ENCODE results near the gene SPACA7. TPM values are rescaled to one million over a fixed set of nuclear protein-coding genes. Genes with fewer than 3 reads are reported as not detected.
"Not testable (repeated sequence)": the region's sequence is repeated elsewhere in the genome, so short reads cannot be mapped to it uniquely, and the experiment has no call there.

SPACA7 gene
- total RNA-seq, 1 experiment from 2014 or later, result not detected

DNA sequence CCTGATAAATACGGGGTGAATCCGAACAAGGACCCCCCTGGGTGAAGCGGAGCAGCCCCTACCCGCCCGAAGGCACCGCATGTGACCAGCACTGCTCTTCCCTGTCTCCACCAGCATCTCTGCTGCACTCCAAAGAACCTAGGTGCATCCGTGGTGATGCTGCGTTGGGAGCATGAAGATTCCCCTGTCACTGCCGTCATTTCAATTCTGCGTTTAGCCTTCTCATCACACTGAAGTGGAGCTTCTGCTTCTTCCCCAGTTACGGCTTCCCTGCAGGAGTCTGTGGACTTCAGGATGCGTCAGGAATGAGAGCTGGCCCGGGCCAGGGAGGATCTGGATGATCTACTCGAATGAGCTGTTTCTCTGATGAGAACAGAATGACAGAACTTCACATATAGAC is 47.9 kb downstream of the SPACA7 start:
- no peak for DNase-seq (ENCODE audit: low read depth)

DNA sequence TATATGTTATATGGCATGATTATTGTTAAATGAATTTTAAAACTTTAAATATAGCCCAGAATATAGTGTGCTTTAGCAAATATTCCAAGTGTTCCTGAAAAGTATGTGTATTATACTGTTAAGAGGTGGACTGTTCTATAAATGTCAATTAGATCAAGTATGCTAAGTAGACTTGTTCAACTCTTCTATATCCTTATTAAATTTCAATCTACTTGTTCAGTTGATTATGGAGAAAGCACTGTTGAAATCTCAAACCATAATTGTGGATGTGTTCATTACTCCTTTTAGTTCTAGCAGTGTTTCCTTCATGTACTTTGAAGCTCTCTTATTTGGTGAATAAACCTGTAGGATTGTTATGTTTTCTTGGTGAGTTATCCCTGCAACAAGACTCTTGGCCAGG is 52.5 kb downstream of the SPACA7 start:
- DNase-seq (ENCODE audit: low read depth), result no peak

DNA sequence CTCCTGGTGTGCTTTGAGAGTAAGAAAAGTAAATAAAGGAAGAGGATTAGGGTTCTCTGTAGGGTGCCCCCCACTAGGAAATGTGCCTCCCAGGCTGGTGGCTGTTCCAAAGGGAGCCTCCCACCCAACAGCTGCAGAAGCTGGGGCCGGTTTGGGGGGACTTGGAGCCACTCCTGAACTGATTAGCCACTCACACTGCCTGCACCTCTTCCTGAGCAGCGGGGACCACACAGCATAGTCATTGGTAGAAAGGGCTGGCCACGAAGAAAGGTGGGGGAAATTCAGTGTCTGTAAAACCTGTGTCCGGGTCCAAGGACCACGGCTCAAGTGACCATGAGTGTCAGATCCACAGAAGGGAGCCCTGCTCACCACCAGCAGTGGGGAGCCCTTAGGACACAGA is 55.6 kb downstream of the SPACA7 start:
- no peak for DNase-seq (ENCODE audit: low read depth)

DNA sequence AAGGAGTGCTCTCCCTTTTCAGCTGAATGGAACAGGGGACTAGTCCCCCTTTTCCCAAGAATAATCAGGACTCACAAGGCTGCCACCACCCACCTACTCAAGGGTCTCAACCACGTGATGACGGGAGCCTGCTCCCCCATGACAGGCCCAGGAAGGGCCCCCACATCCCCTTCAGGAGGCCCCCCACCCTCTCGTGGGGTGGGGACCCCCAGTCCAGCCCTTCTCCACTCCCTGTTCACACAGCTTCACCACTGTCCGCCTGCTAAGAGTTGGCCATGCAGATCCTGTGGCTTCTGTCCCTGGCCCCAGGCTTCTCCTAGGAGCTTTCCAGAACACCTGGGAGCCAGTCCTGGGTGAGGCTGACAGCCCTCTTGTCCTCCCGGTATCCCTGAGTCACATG is 56.6 kb downstream of the SPACA7 start:
- not testable (repeated sequence) for DNase-seq (ENCODE audit: low read depth)

DNA sequence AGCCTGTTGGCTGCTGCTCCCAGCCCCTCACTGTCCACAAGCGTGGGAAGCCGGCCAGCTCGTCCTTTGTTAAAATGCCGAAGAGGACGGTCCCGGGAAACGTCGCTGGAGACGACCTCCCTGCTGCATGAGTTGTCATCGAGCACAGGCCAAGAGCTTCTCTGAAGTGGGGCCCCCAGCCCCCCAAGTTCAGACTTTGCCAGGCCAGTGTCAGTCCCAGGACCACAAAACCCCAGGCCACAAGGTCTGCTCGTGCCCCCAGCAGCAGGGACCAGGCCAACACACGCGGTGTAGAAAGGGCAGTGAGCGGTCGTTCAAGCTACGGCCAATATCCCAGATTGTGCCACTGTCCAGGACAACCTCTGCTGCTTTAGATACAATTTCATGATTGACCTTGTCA is 57.4 kb downstream of the SPACA7 start:
- not testable (repeated sequence) for DNase-seq (ENCODE audit: low read depth)

DNA sequence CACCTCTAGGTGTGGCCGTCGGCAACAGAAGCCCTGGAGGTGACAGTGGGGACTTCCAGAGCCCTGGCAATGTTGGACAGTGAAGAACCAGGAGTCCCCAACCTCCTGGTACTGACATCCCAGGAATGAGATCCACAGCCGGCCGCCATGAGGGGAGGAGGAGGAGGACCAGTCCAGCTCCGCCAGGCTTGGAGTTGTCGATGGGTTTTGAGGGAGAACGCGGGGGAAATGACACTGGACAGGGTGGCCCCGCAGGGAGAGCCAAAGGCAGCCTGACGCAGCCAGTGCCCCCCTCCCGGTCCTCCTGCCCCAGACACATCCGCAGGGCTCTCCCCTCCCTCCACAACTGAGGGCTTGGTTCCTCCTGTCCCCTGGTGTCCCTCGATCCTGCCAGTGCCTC is 57.9 kb downstream of the SPACA7 start:
- DNase-seq (ENCODE audit: low read depth), result no peak

DNA sequence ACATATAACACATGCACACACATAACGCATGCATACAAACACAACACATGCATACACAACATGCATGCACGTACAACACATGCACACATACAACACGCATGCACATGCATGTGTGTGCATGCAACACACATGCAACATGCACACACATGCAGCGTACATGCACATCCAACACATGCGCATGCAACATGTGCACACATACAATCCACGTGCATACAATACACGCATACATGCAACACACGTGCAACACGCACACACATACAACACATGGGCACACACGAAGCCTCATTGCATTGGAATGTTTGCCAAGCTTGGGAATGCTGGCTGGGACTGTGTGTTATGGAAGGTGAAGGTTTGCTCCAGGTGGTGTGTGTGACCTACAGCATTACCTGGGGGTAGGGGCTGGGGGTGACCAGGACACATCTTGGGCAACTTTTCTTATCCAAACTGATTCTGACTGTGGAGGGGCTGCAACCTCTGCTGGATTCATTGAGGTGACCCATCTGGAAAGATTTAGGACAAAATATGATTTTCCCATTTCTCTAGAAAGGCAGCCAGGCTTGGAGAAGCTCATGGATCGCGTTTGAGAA is 58.9 kb downstream of the SPACA7 start:
- DNase-seq (ENCODE audit: low read depth), result no peak

DNA sequence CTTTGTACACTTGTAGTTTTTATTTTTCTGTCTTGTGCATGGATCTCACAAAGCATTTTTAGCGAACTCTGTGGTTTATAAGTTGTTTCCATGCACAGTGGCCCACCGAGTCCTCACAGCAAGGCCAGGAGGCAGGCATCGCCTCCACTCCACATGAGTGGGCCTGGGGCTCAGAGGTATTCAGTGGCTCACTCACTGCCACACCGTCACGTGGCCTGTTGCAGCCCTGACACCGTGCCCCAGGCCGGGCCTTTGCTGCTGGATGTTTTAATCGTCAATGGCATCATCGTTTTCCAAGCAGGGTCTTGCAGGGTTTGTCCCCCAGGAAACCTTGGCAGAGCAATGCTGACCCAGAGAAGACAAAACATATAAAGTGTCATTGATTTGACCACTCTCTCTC is 59.8 kb downstream of the SPACA7 start:
- no peak for DNase-seq (ENCODE audit: low read depth)

DNA sequence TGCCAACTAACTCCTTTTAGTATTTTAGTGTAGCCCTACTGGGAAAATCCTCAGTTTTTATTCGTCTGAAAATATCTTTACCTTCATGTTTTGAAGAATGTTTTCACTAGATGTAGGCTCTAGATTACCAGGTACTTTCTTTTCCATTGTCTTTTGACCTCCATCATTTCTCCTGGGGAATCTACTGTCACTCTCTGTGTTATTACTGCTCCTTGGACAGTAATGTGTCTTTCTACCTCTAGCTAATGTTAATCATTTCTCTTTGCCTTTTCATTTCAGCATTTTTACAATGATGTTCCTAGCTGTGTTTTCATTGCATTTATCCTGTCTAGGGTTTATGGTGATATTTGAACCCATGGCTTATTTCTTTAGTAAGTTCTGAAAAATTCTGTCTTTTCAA is 61.9 kb downstream of the SPACA7 start:
- DNase-seq (ENCODE audit: low read depth), result no peak

DNA sequence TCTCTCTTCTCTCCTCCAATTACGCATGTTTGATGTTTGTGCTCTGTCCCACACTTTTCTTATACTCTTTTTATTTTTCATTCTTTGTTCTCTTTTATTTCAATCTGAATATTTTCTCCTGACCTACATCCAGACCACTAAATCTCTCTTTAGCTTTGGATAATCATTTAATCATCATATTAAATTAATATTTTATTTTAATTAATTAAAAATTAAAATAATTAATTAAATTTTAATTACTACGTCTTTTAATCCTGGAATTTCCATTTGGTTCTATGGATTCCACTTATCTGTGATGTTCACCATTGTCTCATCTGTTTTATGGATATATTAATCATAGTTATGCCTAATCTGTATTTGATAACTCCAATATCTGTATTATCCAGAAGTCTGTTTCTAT is 62.4 kb downstream of the SPACA7 start:
- no peak for DNase-seq (ENCODE audit: low read depth)

DNA sequence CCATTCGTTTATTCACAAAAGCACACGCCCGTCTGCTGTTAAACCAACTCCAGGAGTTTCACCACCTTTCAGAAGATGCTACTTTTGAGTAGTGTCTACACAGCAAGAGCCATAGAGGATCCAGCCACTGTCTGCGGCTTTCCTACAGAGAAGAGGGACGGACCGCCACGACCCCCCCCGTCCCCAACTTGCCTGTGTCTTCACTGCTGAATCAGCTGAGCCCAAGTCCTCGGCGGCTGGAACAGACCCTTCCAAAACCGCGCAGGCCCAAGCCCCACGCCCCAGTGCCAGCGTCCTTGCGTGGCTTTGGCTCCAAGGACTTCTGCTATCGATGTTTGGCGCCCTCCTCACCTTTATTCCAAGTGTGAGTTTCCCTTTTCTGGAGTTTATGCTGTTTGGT is 65.1 kb downstream of the SPACA7 start:
- DNase-seq (ENCODE audit: low read depth), result no peak

DNA sequence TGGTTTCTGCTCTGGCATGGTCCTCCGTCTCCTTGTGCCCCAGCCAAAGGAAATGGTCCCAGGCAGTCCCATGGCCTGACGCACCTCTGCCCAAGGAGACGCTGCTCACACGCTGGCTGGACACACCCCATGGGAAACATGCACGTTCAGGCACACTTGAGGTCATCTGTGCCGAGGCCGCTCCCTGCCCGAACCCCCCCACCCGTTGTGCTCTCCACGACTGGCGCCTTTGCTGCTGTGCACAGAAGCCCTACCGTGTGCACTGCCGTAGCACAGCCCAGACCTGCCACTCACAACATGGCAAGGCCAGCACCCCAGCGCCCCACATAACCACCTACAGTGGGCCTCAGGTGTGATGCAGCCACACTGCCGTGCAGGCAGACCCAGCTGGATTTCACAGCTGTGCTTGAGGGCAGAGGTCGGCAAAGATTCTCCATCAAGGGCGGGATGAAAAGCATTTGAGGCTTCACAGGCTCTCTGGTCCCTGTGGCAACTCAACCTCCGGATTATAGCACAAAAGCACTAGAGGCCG is 65.7 kb downstream of the SPACA7 start:
- no peak for DNase-seq (ENCODE audit: low read depth)

DNA sequence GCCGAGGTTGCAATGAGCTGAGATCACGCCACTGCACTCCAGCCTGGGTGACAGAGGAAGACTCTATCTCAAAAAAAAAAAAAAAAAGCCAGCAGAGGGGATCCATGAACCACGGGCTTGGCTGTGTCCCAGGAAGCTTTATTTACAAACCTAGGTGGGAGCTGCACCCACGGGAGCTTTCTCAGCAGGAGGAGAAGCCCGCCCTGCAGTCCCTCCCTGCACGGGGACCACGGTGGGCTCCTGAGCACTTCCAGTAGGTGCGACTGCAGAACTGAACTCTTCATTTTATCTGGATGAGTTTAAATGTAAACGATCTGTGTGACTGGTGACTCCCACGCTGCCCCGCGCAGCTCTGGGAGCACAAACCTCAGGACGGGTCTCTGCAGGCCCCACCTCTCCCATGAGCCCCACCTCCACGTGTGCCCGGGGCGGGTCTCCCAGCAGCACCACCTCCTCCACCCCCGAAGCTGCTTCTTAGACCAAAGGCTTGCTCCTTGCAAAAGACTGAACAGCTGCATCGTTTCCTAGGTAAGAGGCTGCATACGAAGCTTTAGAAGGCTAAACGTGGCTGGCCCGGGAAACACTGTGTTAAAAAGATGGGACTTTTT is 66.4 kb downstream of the SPACA7 start:
- DNase-seq (ENCODE audit: low read depth), result no peak

DNA sequence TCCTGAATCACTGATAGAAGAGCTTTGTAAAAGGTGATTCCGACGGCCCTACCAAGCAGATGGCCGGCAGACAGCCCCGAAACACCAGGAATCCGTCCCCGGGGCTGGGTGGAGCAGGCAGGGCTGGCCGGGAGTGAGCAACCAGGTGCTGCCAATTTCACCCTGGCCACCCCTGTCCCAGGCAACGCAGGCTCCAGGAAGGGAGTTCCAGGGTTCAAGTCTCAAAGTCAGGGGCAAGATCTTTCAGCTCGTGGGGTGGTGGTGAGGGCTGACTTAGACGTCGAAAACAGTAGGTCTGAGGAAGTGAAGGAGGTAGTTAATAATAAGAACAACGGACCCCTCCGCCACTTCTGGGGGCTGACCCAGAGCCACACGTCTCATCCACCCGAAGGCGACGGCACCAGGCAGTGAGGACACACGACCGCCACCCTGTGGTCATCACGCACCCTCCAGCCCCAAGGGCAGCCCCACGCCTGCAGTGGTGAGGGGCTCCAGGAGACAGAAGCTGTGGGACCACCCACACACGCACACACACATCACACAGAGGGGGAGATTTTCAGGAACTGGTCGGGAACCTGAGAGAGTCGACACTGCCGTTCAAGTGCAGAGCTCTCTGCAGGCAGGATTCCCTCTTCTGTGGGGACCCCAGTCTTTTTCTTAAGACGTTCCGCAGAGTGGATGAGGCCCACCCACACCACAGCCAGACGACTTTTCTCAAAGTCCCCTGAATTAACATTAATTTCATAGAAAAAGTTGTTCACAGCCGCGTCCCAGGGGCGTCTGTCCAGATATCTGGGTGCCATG is 67.2 kb downstream of the SPACA7 start:
- DNase-seq (ENCODE audit: low read depth), result no peak

DNA sequence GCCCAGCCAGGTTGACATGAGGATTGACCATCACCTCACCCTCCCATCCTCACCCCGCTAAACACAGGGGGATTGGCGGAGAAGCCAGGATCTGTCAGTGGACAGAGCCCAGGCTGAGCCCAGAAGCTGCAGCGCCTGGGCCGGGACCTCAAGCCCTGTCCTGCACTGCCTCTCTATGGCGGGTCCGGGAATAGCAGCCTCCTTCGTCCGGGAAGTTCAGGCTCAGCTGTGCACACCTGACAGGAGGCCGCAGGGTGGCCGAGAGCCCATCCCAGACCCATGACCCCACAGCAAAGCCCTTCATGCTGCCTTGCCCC is 67.8 kb downstream of the SPACA7 start:
- peak; percentile 30 for DNase-seq (ENCODE audit: low read depth)

DNA sequence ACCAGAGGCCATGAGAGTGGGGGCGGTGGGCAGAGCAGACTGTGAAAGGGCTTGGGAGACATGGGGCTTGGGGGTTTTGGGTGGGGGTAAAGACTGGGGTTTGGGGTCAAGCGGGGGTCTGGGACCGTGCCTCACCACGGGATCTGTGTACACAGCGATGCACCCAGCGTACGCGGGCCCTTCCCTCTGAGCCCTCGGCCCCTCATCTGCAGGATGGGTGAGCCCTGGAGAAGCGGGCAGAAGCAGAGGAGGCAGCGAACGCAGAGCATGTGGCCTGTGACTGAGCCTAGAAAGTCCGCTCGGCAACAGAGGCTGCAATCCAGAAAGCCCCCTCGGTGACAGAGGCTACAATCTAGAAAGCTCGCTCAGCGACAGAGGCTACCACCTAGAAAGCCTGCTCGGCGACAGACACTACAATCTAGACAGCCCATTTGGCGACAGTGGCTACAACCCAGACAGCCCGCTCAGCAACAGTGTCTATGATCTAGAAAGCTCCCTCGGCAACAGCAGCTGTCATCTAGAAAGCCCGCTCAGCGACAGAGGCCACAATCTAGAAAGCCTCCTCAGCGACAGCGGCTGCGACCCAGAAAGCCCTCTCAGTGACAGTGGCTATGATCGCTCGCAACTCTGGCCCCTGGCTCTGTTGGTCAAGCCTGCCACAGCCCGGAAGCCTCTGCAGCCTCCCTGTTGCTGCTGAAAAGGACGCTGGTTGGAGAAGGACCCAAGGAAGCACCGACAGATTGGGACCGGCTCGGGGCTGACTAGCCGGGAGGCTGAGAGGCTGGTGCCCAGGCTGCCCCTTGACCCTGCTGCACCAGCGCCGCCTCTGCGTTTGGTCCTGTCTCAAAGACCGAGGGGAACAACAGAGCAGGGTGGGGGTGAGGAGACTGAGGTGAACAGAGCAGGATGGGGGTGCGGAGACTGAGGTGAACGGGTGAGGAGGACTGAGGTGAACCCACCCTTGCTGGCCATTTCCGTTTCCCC is 68.6 kb downstream of the SPACA7 start:
- DNase-seq (ENCODE audit: low read depth), result no peak

DNA sequence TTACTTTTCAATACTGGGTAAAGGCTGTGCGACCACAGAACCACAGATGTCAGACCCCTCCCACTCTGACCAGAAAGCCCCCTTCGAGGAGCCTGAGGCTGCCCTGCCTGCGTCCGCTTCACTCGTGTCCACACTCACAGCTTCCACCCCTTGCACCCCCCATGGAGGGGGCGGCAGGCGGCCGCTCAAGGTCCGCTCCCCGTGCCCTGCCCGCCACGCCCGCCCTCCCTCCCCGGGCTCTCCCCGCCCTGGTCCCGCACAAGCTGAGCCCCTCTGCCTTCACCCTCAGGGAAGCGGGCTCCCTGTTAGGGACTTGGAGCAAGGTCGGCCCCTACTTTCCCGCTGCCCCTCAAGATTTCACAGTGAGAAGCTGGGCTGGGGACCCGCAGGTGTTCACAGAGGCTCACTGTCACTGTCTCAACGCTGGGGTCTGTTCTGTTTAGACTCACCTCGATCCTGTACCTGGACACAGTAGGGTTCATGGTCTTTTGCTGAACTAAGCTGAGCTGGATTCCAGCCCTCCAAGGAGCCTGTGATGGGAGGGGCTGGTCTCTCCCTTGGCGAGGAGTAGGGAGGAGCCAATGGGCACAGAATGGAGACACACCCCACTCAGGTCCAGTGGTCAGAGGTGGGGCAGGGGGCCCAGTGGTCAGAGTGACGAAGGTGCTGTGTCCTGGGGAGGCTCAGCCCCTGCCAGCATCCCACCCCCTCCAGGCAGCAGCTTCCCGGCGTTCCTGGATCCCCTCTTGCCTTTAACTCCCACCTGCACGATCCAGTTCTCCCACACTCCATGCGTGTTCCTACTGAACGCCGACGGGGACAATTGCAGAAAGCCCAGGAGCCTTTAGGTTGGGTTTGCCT is 69.5 kb downstream of the SPACA7 start:
- no peak for DNase-seq (ENCODE audit: low read depth)

DNA sequence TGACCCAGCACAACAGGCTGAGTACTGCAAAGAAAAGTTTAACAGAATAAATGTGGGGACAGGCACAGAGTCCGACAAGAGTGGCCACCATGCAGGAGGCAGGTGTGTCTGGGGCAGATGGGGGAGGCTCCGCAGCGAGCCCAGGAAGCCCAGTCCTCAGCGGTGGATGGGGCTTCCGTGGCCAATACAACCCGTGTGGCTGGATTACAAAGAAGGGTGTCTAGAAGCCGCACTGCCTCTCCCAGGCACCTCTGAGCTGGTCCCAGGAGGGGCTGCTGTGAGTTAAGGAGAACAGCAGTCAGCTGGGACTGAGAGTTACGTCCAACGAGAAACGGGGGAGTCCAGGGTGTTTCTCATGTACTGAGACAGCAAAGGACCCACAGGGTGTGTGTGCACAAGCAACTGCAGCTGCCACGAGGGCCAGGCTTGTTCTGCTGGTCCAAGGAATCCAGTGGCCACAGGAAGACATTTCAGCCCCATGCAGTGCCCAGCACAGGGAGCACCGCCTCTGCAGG is 70.2 kb downstream of the SPACA7 start:
- DNase-seq (ENCODE audit: low read depth), result no peak

DNA sequence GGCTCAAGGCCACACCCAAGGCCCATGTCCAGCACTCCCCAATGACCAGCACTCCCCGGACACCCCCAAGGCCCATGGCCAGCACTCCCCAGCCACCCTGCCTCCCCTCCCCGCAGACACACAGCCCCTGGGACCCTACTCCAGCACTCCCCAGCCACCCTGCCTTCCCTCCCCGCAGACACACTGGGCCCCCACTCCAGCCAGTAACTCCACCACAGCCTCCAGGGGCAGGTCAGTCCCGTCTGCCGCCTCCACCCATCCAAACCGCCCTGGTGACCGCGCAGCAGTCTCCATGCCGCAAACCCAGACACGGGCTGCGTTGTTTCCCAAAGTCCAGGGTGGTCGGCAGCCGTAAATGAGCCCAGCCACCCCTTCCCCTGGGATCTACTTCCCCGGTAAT is 70.7 kb downstream of the SPACA7 start:
- DNase-seq (ENCODE audit: low read depth), result no peak

DNA sequence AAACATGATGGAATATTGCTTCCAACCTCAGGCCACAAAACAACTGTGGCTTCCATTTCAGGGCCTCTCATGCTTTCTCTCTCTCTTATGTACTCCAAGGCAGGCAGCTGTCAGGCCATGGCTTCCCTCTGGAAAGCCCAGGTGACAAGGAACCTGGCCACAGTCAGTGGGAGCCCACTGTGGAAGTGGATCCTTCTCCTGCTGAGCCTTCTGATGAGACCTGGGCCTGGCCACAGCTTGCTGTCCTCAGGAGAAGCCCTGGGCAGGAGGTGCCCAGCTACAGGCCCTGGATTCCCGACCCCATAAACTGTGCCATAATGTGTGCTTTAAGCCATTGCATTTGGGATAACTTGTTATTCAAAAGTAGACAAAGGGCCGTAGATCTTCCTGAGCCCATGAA is 71.2 kb downstream of the SPACA7 start:
- no peak for DNase-seq (ENCODE audit: low read depth)

Measured in M059J (cell line).